ENCODE results near the gene PABPC1L2A.
"Not testable (repeated sequence)": the region's sequence is repeated elsewhere in the genome, so short reads cannot be mapped to it uniquely, and the experiment has no call there.

Gene PABPC1L2A

DNA sequence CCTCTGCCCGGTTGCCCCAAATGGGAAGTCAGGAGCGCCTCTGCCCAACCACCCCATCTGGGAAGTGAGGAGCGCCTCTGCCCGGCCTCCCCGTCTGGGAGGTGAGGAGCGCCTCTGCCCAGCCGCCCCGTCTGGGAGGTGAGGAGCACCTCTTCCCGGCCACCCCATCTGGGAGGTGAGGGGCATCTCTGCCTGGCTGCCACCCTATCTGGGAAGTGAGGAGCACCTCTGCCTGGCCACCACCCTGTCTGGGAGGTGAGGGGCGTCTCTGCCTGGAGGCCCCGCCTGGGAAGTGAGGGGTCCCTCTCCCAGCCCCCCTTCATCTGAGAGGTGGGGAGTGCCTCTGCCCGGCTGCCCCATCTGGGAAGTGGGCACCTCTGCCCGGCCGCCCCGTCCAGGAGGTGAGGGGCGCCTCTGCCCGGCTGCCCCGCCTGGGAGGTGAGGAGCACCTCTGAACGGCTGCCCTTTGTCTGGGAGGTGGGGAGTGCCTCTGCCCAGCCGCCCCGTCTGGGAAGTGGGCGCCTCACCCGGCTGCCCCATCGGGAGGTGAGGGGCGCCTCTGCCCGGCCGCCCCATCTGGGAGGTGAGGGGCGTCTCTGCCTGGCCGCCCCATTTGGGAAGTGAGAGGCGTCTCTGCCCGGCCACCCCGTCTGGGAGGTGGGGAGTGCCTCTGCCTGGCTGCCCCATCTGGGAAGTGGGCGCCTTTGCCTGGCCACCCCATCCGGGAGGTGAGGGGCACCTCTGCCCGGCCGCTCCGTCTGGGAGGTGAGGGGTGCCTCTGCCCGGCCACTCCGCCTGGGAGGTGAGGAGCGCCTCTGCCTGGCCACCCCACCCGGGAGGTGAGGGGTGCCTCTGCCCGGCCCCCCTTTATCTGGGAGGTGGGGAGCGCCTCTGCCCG, 10.6 kb downstream of the PABPC1L2A start:
- no peak for FAIRE-seq
- TF ChIP-seq, protein P1, sequence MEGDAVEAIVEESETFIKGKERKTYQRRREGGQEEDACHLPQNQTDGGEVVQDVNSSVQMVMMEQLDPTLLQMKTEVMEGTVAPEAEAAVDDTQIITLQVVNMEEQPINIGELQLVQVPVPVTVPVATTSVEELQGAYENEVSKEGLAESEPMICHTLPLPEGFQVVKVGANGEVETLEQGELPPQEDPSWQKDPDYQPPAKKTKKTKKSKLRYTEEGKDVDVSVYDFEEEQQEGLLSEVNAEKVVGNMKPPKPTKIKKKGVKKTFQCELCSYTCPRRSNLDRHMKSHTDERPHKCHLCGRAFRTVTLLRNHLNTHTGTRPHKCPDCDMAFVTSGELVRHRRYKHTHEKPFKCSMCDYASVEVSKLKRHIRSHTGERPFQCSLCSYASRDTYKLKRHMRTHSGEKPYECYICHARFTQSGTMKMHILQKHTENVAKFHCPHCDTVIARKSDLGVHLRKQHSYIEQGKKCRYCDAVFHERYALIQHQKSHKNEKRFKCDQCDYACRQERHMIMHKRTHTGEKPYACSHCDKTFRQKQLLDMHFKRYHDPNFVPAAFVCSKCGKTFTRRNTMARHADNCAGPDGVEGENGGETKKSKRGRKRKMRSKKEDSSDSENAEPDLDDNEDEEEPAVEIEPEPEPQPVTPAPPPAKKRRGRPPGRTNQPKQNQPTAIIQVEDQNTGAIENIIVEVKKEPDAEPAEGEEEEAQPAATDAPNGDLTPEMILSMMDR (IDR thresholded peaks at IDR 0.05; ENCODE audit: insufficient read depth, missing control alignments), result no peak
- no peak for DNase-seq (ENCODE audit: insufficient read length, low spot score)

DNA sequence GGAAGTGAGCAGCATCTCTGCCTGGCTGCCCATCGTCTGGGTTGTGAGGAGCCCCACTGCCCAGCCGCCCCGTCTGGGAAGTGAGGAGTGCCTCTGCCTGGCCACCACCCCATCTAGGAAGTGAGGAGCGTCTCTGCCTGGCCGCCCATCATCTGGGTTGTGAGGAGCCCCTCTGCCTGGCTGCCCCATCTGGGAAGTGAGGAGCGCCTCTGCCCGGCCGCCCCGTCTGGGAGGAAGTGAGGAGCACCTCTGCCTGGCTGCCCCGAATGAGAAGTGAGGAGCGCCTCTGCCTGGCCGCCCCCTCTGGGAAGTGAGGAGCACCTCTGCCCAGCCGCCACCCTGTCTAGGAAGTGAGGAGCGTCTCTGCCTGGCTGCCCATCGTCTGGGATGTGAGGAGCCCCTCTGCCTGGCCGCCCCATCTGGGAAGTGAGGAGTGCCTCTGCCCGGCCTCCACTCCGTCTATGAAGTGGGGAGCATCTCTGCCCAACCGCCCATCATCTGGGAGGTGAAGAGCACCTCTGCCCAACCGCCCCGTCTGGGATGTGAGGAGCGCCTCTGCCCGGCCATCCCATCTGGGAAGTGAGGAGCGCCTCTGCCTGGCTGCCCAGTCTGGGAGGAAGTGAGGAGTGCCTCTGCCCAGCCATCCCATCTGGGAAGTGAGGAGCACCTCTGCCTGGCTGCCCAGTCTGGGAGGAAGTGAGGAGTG, 11.4 kb downstream of the PABPC1L2A start:
- FAIRE-seq; DNase-seq (ENCODE audit: insufficient read length, low spot score): not testable (repeated sequence)

DNA sequence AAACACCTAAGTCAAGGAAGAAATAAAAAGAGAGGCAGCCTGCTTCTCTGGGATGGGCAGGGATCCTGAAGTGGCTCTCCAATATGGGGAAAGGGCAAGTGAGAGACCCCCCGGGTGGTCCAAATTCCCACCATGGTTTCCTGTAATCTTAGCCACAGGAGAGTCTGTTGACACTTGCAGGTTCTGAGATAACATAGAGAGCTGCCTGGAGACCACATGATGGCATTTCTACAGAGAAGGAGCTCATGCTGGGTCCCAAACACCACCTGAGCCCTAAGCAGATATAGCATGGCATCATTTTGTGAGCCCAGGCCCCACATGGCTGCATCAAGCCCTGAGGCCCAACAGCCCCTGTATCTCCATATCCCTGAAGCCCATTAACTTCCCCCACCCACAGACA, 50.4 kb downstream of the PABPC1L2A start:
- DNase-seq (ENCODE audit: insufficient read length, low spot score) (no peak), FAIRE-seq (no peak)
- TF ChIP-seq, protein P1 (IDR thresholded peaks at IDR 0.05; ENCODE audit: insufficient read depth, missing control alignments), result no peak

Data from D721Med (cell line).